Suppressor macrophage (primary cell): ENCODE measurements around the gene VMAC.

Experiments used
- DNase-seq, 4 experiments: peaks; one replicate each; pipeline ENCODE4 v3.0.0-alpha.2; 2020 to 2022

VMAC gene

DNA sequence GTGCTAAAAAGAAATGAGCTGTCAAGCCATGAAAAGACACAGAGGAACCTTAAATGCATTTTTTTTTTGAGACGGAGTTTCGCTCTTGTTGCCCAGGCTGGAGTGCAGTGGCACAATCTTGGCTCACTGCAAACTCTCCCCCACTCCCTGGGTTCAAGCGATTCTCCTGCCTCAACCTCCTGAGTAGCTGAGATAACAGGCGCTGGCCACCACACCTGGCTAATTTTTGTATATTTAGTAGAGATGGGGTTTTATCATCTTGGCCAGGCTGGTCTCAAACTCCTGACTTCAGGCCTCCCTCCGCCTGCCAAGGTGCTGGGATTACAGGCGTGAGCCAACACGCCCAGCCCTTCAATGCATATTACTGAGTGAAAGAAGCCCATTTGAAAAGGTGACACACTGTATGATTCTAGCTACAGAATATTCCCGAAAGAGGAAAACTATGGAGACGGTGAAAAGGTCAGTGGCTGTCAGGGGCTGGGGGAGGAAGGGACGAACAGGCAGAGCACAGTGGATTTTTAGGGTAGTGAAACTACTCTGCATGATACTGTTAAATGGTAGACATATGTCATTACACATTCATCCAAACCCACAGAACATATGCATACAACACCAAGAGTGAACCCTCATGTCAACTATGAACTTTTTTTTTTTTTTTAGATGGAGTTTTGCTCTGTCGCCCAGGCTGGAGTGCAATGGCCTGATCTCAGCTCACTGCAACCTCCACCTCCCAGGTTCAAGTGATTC lies 20.4 kb upstream of the VMAC start:
- peak; percentile 28 to 64 (median 53) for DNase-seq

DNA sequence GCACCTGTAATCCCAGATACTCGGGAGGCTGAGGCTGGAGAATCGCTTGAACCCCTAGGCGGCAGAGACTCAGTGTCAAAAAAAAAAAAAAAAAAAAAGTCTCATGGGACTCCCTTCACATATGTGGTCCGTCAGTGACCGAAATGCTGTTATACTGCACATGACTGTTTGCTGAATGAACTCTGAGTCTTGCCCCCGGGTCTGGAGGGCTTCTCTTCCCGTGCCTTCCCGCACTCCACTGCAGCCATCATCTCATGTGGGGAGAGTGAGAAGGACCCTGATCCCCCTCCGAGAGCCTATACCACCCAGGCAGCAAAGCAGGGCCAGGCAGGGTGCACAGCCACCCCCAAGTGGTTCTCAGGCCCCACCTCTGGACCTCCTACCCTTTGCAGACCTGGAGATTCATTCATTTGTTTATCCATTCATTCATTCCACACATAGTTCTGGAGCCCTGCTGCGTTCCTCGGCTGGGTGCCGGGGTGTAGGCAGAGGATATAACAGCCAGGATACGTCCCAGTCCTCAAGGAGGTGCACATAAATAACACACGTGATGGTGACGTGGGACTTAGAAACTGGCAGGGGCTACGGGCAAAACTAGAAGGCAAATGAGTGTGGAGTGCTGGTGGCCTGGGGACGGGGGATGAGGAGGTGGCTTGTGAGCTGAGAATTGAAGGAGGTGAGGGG lies 15.2 kb upstream of the VMAC start:
- DNase-seq = no peak

DNA sequence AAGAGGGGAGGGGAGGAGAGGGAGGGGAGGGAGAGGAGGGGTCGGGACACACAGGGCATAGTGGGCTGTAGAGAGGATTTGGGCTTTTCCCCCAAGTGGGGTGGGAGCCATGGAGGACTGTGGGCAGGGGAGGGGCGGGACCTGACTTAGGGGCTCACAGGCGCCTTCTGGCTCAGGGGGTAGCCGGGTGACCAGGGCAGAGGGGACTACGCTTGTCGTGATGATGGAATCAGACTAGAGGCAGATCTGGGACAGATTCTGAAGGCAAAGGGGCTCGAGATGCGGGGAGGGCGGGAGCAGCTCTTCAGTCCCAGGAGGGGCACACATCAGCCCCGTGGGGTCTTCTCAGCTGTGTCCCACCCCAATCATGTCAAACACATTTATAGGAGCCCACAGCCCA lies 14.6 kb upstream of the VMAC start:
- DNase-seq = no peak

- DNase-seq = no peak
Measured at GRCh38 chr19:5891572-5891937, 13.1 kb upstream of the VMAC start.

DNA sequence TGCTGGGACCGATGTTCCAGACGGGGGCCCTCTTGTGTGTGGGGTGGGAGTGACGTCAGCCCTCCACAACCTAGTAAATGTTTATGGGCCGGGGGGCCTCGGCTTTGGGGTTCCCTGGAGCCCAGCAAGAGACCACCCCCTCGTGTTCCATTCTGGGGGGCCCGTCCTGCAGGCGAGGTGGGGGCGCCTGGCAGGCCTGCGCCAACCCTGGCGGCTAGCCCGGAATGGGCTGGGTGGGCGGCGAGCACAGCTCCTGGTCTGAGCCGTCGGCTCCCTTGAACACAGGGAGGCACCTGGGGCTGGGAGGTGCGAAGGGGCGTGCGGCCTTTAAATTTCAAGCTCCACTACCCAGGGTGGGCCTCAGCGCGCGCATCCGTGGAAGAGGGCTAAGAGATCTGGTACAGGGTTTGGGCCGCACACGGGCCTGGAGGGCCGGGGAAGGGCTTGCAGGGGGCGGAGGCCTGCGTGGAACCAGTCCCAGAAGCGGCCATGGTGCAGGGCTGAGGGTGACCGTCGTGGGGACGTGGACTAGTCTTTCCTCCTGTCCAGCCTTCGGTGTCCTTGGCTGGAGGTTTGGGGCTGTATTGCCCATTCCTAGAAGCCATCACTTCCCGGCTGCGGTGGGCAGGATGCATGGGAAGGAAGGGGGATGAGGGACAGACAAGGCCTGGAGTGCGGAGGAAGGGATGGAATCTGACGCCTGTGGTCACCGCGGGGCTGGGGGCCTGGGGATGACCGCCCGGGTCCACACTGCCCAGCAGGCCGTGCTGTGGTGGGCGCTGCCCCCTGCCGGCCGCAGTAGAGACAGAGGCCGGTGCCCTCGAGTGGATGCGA lies 12.5 kb upstream of the VMAC start:
- DNase-seq = peak; percentile 40 to 74 (median 53)

GRCh38 chr19:5892772-5893275 lies 11.8 kb upstream of the VMAC start:
- no peak for DNase-seq

- DNase-seq = no peak
Measured at GRCh38 chr19:5893296-5893903, 11.3 kb upstream of the VMAC start.

DNA sequence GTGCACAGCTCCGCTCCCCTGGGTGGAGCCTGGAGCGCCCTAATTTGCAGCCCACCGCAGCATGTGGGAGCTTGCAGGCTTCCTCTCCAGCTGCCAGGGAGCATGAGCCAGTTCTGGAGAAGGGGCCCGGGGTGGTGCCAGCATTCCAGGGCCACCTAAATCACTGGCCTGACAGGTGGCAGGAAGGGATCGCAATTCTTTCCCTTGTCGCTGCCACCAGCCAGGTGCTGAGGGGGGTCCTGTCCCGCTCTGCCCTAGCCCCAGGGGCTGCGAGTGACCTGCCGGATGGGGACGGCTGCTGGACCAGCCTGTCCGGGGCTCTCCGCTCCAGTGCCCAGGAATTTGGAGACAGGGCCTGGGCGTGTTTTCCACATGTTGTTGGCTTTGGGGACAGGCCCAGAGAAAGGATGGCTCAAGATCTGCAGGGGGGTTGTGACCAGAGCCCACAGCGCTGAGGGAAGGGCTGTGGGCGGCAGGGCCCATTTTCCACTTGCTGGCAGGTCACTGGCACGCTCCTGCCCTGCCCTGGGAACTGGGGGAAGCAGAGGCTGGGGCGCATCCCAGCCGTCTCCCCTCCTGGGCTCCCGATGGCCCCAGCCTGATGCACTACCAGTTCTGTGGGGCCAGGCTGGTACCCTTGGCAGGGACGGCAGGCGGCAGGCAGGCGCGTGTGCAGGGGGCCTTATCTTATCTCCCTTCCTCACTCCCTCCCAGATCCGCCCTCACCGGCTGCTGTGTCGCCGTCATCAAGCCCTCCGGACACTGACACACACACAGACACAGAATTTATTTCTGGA lies 10.6 kb upstream of the VMAC start:
- no peak for DNase-seq

DNA sequence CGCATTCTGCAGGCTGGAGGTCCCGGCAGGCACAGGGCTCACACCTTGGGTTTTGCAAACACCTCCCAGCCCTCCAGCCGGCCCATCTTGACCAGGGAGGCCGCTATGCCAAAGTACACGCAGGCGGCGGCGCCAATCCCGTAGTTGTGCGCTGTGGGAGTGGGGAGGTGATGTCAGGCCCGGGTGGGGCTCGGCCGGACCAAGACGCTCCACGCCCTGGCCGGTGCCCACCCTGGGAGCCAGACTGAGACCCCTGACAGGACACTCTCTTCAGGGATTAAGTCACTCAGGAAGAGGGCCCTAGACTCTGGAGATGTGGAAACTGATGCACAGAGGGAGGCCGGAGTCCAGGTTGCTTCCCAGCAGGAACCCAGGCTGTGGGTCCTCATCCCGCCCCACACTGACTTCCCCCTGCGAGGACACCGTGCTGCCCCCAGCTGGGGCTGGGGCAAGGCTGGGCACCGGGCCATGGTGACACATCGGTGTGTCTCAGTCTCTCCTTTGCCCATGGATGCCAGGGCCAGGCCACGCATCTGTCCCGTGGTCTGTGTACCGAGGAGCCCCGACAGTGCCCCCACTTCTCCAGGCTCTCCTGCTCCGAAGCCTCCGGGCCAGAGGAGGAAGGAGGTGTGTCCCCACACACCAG lies 9.8 kb upstream of the VMAC start:
- DNase-seq = no peak

GRCh38 chr19:5895409-5895808 lies 9.3 kb upstream of the VMAC start:
- no peak for DNase-seq

GRCh38 chr19:5895890-5896289 lies 8.8 kb upstream of the VMAC start:
- DNase-seq = no peak

DNA sequence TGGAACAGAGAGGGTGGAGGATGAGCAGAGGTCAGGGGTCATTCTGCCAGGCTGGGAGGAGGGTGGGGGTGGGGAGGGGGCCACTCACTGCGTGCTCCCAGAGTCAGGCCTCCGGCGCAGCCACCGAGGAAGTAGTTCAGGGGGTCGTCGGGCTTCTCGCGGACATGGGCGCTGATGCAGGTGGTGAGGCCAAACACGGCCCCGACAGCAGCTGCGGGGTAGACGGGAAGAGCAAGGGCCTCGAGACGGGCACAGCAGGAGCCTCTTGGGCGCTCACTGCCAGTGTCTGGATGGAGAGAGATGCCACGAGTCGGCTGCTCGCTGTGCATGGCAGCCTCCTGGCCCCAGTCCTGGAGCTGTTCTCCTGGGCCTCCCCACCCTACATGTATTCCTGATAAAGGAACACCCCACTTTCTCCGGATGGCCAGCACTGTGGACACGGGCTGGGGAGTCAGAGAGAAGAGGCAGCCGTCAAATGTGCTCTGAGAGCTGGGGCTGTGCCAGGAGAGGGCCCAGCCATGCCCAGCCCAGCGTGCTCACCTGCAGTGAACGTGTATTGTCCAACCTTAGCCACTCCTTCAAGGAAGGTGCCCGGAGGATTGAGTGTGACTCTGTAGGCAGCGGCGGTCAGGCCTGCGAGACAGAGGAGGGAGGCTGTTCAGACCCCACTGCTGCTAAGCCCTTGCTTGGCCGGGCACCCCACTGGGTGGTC lies 8.2 kb upstream of the VMAC start:
- DNase-seq = no peak

- no peak for DNase-seq
Measured at GRCh38 chr19:5897189-5897969, 7.3 kb upstream of the VMAC start.

DNA sequence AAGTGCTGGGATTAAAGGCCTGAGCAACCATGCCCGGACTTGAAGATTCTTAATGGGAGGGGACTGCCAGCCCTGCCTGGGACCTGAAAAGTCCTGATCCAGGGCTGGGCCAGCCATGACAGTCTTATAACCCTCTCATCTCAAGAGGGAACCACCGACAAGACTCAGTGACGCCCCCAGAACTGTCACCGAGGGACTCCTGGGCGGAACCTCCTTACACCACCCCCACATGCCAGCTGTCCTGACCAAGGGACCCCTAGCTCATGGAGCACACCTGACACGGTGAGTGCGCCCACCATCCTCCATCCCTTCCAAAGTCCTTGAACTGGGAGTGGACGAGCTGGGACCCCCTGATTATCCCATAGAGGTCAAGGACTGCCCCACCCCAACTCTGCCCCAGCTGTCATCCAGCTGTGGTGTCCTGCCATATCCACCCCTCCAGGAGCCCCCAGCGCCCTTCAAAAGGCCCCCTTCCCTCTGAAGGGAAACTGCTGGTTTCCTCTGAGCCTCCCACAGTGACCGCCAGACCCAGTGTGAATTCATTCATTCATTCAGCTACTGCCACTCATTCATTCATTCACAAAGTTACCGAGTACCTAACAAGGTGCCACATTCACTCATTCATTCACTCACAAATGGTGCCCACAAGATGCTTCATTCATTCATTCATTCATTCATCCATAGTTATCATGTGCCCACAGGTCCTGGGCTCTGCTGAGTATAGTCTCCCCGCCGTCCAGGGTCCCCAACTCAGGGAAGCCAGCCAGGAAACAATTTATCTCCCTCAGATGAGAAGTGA lies 4.7 kb upstream of the VMAC start:
- no peak for DNase-seq

- no peak for DNase-seq
Measured at GRCh38 chr19:5900976-5901375, 3.7 kb upstream of the VMAC start.

DNA sequence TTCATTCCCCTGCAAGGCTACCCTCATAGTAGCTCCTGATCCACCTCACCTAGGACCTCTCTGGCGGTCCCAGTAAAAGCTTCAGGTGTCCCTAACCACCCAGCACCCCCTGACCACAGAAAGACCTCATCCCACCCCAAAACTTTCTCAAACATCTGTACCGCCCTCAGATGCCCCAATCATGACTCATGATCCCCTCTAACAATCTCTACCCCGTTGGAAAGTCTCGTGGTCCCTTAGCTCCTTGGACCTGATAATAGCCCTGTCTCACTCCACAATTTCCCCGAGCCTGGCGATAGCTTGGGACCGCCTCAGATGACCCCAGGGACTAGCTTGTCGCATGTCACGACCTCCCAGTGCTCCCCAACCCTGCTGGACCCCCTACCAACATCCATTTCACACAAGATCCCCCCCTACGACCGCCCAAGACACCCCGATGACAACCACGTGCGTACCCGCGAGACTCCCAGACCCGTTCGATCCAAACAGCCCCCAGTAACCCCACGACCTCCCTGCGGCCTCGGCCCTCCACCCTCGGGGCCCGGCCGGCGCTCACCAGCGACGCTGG lies 1.5 kb upstream of the VMAC start:
- peak; percentile 22 to 58 (median 33) for DNase-seq

GRCh38 chr19:5903624-5904351 lies 884 bp upstream of the VMAC start, which contains the start of gene NDUFA11:
Gene NDUFA11 (minus strand): TSS chr19:5903790. CDS start chr19:5903708, 82 bp downstream.
- peak; percentile 97 to 99 (median 98) for DNase-seq
